Activated naive CD8-positive, alpha-beta T cell treated with anti-CD3 and anti-CD28 coated beads, Interleukin-2, amount 50 U/mL, for 24 hours (primary cell): ENCODE results near the gene APOL1.
"Not testable (repeated sequence)": the region's sequence is repeated elsewhere in the genome, so short reads cannot be mapped to it uniquely, and the experiment has no call there.

ENCODE experiments used
- ATAC-seq: fragments of 150-1000 bp; cut with Tn5 transposase; one replicate; pipeline ENCODE4 v1.10.0; 2021
- DNase-seq: peaks from one replicate; pipeline ENCODE4 v3.0.0; 2021
- H3K27ac Mint-ChIP-seq: one replicate; pipeline ENCODE4 v1.8.0; 2021; ENCODE audit warnings: mild to moderate bottlenecking, mixed read lengths
- H3K27me3 Mint-ChIP-seq: one replicate; pipeline ENCODE4 v1.8.0; 2021; ENCODE audit warnings: mixed read lengths
- H3K36me3 Mint-ChIP-seq: one replicate; pipeline ENCODE4 v1.8.0; 2021; ENCODE audit warnings: low read depth, mixed read lengths
- H3K4me1 Mint-ChIP-seq: one replicate; pipeline ENCODE4 v1.8.0; 2021; ENCODE audit warnings: mixed read lengths
- H3K4me3 Mint-ChIP-seq: one replicate; pipeline ENCODE4 v1.8.0; 2021; ENCODE audit warnings: mild to moderate bottlenecking, moderate library complexity, mixed read lengths
- H3K9me3 Mint-ChIP-seq: one replicate; pipeline ENCODE4 v1.8.0; 2021; ENCODE audit warnings: mixed read lengths

Gene APOL1

DNA sequence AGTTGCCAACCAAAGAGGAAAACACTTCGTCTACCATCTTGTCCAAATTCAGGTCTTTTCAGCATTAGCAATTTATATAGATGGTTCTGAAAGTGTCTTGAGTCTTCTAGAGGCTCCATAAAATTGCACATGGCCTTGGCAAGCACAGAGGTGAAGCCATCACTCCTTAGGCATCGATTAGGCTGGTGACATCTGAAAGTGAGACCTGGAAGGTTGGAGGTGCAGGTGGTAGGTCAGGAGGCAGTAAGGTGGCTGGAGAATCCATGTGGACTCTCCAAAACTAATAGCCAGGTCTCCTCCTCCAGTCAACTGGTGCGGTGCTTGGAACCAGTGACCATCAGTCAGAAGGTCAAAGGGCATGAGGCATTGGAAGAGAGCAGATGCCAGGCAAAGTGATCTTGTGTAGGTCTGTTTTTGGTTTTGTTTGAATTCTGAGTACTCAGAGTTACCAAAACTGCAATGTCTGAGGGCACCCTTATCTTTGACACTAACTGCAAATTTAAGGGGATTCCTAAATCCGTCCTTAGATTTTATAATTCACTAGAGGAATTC is 7.1 kb upstream of the APOL1 start:
- H3K27ac Mint-ChIP-seq: no peak overlapping the region
- H3K27me3 Mint-ChIP-seq: no peaks in the 10 kb centered on the region
- H3K9me3 Mint-ChIP-seq: no peaks in the 10 kb centered on the region
- H3K4me3 Mint-ChIP-seq: no peak overlapping the region
- no peak for ATAC-seq
- H3K36me3 Mint-ChIP-seq: peaks cover 4% of the 10 kb centered on the region
- H3K4me1 Mint-ChIP-seq: no peaks in the 10 kb centered on the region
- DNase-seq: no peak

GRCh38 chr22:36246718-36247117 is 6.2 kb upstream of the APOL1 start:
- Mint-ChIP-seq H3K4me3 (no peak overlapping the region), H3K36me3 (peaks cover 4% of the 10 kb centered on the region), H3K27ac (no peak overlapping the region), H3K27me3 (no peaks in the 10 kb centered on the region), H3K9me3 (no peaks in the 10 kb centered on the region), H3K4me1 (peaks cover 3% of the 10 kb centered on the region)
- no peak for DNase-seq
- no peak for ATAC-seq

DNA sequence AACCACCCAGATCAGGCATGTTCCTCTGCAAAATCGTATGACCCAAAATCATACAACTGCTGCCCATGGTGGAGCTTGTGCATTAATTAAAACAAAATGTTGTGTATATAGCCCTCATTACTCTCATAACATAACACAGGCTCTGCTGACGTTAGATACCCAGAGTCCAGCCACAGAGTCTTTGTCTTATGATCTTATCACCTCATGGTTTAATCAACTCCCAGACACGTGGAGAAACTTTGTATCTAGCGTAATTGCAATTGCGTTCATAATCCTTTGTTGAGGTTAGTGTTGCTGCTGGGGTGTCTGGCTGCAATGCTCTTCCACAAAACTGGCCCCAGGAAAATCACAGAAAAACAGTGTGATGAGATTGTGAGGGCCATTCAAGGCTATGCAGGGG is 5.0 kb upstream of the APOL1 start:
- Mint-ChIP-seq H3K27me3 (no peaks in the 10 kb centered on the region), H3K9me3 (no peaks in the 10 kb centered on the region), H3K36me3 (peaks cover 4% of the 10 kb centered on the region), H3K4me1 (peaks cover 13% of the 10 kb centered on the region), H3K4me3 (no peak overlapping the region), H3K27ac (no peak overlapping the region)
- ATAC-seq: no peak
- DNase-seq: no peak

DNA sequence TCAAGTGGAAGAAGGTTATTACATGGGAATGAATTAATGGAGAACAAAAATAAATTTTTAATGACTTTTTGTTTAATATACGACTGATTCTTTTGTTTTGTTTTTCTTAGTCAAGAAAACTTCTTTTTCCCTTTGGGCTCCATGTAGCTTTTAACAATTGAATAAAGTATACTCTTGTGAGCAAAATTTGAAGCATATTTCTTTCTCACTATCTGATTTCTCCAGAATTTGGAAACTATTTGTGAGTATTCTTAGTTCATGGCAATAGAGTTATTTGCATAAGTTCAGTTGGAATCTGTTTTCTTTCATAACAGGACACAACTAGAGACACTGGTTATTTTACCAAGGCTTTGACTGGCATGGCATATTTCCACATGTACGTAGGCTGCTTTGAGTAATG is 3.8 kb upstream of the APOL1 start:
- peaks cover 25% of the 10 kb centered on the region for H3K4me1 Mint-ChIP-seq
- no peak for DNase-seq
- H3K27me3 Mint-ChIP-seq: no peaks in the 10 kb centered on the region
- no peak overlapping the region for H3K4me3 Mint-ChIP-seq
- ATAC-seq: no peak
- H3K9me3 Mint-ChIP-seq: no peaks in the 10 kb centered on the region
- no peak overlapping the region for H3K27ac Mint-ChIP-seq
- peaks cover 5% of the 10 kb centered on the region for H3K36me3 Mint-ChIP-seq

- H3K9me3 Mint-ChIP-seq, ATAC-seq, DNase-seq, H3K36me3 Mint-ChIP-seq, H3K4me3 Mint-ChIP-seq, H3K27me3 Mint-ChIP-seq: not testable (repeated sequence)
- Mint-ChIP-seq H3K27ac (peak overlapping the region; percentile 15), H3K4me1 (peaks cover 36% of the 10 kb centered on the region)
Measured at GRCh38 chr22:36250292-36250960, 2.5 kb upstream of the APOL1 start.

DNA sequence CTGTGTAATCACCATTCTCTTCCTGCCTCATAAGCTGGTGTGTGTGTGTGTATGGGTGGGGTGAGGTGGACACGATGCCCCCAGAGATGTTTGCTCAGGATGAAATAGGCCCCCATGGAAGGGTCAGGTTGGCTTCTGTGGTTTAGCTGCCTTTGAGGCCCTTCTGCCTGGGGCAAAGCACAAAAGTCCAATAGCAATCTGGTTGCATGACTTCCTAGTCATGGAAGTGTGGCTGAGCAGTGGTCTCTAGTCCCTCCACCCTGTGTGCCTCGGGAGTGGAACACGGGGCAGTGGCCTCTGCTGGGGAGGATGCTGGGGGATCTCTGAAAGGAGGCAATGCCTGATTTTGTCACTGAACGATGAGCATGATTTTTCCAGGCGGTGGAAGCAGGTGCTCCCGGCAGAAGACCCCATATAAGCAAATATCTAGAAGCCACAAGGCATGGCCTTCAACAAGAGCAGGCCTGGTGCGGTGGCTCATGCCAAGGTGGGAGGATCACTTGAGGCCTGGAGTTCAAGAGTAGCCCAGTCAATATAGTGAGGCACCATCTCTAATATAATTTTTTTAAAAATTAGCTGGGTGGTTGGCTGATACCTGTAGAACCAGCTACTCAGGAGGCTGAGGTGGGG is 839 bp upstream of the APOL1 start:
- peak overlapping the region; percentile 19 for H3K27ac Mint-ChIP-seq
- not testable (repeated sequence) for H3K4me3 Mint-ChIP-seq, H3K27me3 Mint-ChIP-seq, DNase-seq, H3K36me3 Mint-ChIP-seq, H3K9me3 Mint-ChIP-seq, ATAC-seq
- peaks cover 45% of the 10 kb centered on the region for H3K4me1 Mint-ChIP-seq

DNA sequence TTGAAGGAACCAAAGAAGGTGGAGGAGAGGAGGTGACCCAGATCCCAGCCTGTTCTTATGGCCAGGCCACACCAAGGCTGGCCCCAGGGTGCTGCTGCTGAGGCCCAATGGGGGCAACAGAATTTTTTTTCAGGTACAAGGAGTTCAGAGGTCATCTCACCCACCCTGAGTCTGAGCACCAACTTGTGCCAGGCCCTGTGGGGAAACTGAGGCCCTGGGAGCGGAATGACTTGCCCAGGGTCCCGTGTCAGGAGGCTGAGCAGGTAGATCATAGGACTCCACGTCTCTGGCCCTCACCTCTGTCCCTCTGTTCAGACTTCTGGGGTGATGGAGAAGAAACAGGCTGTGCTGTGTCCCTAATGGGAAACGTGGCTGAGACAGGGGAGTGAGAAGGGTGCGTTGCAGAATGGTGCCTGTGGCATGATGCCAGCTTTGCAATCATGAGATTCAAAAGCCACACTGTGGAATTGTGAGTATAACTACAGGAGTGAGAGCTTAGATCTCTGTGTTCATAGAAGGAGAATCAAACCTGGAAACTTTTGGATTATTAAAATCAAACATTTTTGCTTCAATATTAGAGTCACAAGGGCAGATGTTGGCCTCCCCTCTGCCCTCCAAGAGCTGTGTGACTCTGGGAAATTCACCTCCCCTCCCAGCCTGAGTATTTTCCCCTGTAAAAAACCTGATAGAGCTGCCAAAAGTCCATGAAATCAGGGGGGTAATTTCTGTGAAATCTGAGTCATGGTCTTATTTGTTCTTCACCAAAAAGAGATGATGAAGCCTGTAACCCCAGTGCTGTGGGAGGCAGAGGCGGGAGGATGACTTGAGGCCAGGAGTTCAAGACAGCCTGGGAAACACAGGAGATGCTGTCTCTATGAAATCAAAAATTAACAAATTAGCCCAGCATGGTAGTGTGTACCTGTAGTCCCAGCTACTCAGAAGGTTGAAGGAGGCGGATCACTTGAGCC is 874 bp downstream of the APOL1 start:
- Mint-ChIP-seq H3K4me1 (peaks cover 56% of the 10 kb centered on the region), H3K4me3 (peak overlapping the region; percentile 90)
- DNase-seq: peak; percentile 38

DNA sequence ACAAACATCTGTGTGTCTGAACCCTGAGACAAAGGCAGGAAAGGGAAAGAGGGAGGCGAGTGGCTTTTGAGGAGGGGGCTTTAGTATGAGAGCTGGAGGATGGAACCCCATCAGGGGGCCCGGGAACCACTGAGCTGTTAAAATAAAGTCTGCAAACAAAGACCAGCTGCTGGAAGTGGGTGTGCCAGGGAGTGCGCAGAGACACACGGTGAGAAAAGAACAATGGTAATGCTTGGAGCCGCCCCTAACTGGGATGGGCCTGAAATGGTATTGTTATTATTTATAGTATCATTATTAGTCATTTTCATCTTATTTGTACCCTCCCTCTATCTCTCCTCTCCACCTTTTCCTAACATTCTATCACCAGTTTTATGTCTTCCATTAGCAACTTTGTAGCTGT is 2.6 kb downstream of the APOL1 start:
- peaks cover 13% of the 10 kb centered on the region for H3K36me3 Mint-ChIP-seq
- not testable (repeated sequence) for H3K9me3 Mint-ChIP-seq, ATAC-seq, DNase-seq, H3K27me3 Mint-ChIP-seq, H3K4me3 Mint-ChIP-seq, H3K27ac Mint-ChIP-seq
- peaks cover 64% of the 10 kb centered on the region for H3K4me1 Mint-ChIP-seq

More for the DNA sequence above, 874 bp downstream of the APOL1 start:
- Mint-ChIP-seq H3K27ac (peak overlapping the region; percentile 93), H3K27me3 (no peaks in the 10 kb centered on the region), H3K9me3 (no peaks in the 10 kb centered on the region), H3K36me3 (peaks cover 14% of the 10 kb centered on the region)
- ATAC-seq: peak; percentile 58

DNA sequence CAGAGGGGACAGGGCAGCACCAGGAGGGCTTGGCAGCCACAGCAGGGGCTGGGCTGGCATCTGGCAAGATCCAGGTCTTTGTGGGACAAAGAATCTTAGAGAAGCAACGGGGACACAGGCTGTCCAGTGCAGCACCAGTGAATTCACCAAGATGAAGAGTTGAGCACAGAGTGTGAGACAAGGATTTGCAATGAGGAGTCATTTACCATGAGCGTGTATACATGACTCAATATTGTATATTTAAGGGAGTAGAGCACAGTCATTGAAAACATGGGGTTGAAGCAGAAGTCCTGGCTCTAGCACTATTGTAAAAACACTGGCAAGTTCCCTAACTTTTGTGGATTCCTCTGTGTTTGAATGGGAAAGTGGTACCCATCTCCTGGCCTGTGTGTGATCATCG is 3.5 kb downstream of the APOL1 start:
- Mint-ChIP-seq H3K4me1 (peaks cover 63% of the 10 kb centered on the region), H3K9me3 (no peaks in the 10 kb centered on the region), H3K4me3 (no peak overlapping the region), H3K27ac (peak overlapping the region; percentile 1), H3K27me3 (no peaks in the 10 kb centered on the region), H3K36me3 (peaks cover 15% of the 10 kb centered on the region)
- ATAC-seq (no peak), DNase-seq (no peak)

GRCh38 chr22:36257308-36257707 is 4.4 kb downstream of the APOL1 start:
- peaks cover 15% of the 10 kb centered on the region for H3K36me3 Mint-ChIP-seq
- H3K4me1 Mint-ChIP-seq: peaks cover 56% of the 10 kb centered on the region
- no peak overlapping the region for H3K4me3 Mint-ChIP-seq
- ATAC-seq: no peak
- H3K27me3 Mint-ChIP-seq: no peaks in the 10 kb centered on the region
- no peak for DNase-seq
- no peak overlapping the region for H3K27ac Mint-ChIP-seq
- H3K9me3 Mint-ChIP-seq: no peaks in the 10 kb centered on the region

GRCh38 chr22:36257948-36258670 is 5.2 kb downstream of the APOL1 start:
- H3K4me3 Mint-ChIP-seq: peak overlapping the region; percentile 19
- ATAC-seq: no peak

DNA sequence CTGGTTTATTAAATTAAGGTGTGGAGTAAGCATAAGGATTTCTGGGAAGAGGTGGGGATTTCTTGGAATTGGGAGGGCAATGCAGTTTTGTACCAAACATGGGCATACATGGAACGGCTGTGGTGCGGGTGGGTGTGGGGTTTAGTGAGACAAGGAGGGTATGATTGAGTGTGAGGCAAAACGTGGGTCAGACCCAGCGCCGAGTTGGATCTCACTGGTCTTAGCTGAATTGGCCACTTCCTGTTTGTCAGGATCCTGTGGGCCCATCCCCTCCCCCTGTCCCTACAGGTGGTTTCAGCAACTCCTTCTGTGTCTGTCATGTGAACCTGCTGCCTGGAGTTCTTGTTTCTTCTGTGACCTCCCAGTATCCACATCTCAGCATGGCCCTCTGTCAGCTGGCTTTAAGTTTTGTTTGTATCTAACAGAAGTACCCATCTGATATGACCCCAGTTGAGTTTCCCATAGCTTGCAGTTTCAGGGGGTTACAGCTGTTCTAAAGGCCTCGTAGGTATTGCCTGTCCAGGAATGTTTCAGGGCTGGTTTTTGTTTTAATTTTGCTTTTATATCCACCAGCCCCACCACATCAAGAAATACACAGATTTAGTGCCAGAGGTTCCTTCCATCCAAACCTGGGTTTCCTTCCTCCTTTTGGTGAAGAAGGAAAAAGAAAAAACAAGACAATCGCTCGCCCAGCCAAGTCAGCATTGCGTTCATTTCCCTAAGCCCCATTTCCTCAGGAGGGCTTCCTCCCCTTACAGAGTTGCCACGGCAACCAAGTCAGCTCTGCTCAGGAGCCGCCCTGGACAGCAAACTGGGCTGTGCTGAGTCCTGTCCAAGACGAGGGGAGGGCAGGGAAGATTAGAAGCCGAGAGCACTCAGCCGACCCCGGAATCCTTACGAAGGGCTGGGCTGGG is 6.0 kb downstream of the APOL1 start:
- no peaks in the 10 kb centered on the region for H3K27me3 Mint-ChIP-seq
- ATAC-seq (no peak), DNase-seq (peak; percentile 31)
- peaks cover 20% of the 10 kb centered on the region for H3K36me3 Mint-ChIP-seq
- H3K4me3 Mint-ChIP-seq: peak overlapping the region; percentile 19
- H3K27ac Mint-ChIP-seq: peak overlapping the region; percentile 80
- peaks cover 41% of the 10 kb centered on the region for H3K4me1 Mint-ChIP-seq
- H3K9me3 Mint-ChIP-seq: no peaks in the 10 kb centered on the region

More at GRCh38 chr22:36257948-36258670, 5.2 kb downstream of the APOL1 start:
- H3K9me3 Mint-ChIP-seq: no peaks in the 10 kb centered on the region
- H3K4me1 Mint-ChIP-seq: peaks cover 49% of the 10 kb centered on the region
- DNase-seq: no peak
- H3K27ac Mint-ChIP-seq: peak overlapping the region; percentile 80
- peaks cover 18% of the 10 kb centered on the region for H3K36me3 Mint-ChIP-seq
- H3K27me3 Mint-ChIP-seq: no peaks in the 10 kb centered on the region

- Mint-ChIP-seq H3K36me3 (peaks cover 17% of the 10 kb centered on the region), H3K27me3 (no peaks in the 10 kb centered on the region), H3K4me3 (no peak overlapping the region), H3K4me1 (peaks cover 33% of the 10 kb centered on the region), H3K27ac (peak overlapping the region; percentile 80), H3K9me3 (no peaks in the 10 kb centered on the region)
- DNase-seq (no peak), ATAC-seq (no peak)
Measured at GRCh38 chr22:36259615-36260300, 6.8 kb downstream of the APOL1 start.
